GM21786 (cell line): ENCODE measurements around the gene CERS4.
"Not testable (repeated sequence)": the region's sequence is repeated elsewhere in the genome, so short reads cannot be mapped to it uniquely, and the experiment has no call there.

ENCODE experiments used
- ATAC-seq: cut with Tn5 transposase; IDR thresholded peaks from one replicate; pipeline ENCODE4 v1.9.1; 2021; ENCODE audit not compliant: unreplicated experiment

Gene CERS4

GRCh38 chr19:8240274-8241229 lies 31.4 kb downstream of the CERS4 start:
- ATAC-seq = no peak

- ATAC-seq = no peak
Observed at GRCh38 chr19:8241646-8242045, 32.5 kb downstream of the CERS4 start.

- no peak for ATAC-seq
Observed at GRCh38 chr19:8242211-8242821, 33.1 kb downstream of the CERS4 start.

- no peak for ATAC-seq
Observed at GRCh38 chr19:8243146-8243545, 34.0 kb downstream of the CERS4 start.

- no peak for ATAC-seq
Observed at GRCh38 chr19:8244442-8244841, 35.3 kb downstream of the CERS4 start.

GRCh38 chr19:8245869-8246835 lies 37.0 kb downstream of the CERS4 start:
- ATAC-seq = no peak

- ATAC-seq = not testable (repeated sequence)
Observed at GRCh38 chr19:8247129-8247890, 38.1 kb downstream of the CERS4 start.

GRCh38 chr19:8248348-8249328 lies 39.5 kb downstream of the CERS4 start:
- no peak for ATAC-seq

- no peak for ATAC-seq
Observed at GRCh38 chr19:8250596-8250995, 41.4 kb downstream of the CERS4 start.

GRCh38 chr19:8251025-8251472 lies 41.9 kb downstream of the CERS4 start:
- ATAC-seq = no peak

- ATAC-seq = no peak
Observed at GRCh38 chr19:8252922-8253589, 43.9 kb downstream of the CERS4 start.

GRCh38 chr19:8253678-8254077 lies 44.5 kb downstream of the CERS4 start:
- ATAC-seq = no peak

GRCh38 chr19:8254286-8255001 lies 45.3 kb downstream of the CERS4 start:
- ATAC-seq = no peak

- no peak for ATAC-seq
Observed at GRCh38 chr19:8255426-8256125, 46.4 kb downstream of the CERS4 start.

- no peak for ATAC-seq
Observed at GRCh38 chr19:8256276-8257051, 47.3 kb downstream of the CERS4 start.

- ATAC-seq = no peak
Observed at GRCh38 chr19:8257052-8257443, 47.9 kb downstream of the CERS4 start.
